Measurements from ENCODE around the gene DCHS1.

DNA sequence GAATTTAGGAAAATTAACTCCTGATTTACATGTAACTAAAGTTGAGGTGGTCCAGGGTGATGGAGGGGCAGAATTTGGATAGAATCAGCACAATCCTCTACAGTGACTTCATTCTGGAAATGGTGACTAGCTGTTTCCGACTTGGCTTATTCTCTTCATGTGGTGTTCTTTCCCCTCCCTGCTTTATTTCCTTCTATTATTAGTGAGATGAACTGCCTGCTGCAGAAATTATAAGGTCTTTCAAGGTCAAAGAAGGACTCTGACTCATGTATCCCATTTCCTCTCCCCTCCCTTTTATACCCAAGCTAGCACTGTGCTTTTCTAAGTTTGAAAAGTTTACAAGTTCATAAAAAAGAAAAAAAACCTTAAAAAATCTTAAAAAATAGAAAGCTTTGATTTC, 39.8 kb upstream of the DCHS1 start:
- TF ChIP-seq EZH2 (IDR thresholded peaks at IDR 0.05; ENCODE audit: insufficient read depth, poor library complexity, severe bottlenecking) (no peak), EZH2phosphoT487 (IDR thresholded peaks at IDR 0.05; ENCODE audit: insufficient read depth, low read depth) (no peak)
